SK-N-SH treated with all-trans-retinoic acid at 6 μM for 48 hours (cell line): Measurements from ENCODE around the gene CYP1A2.

Source experiments
- BACH2 ChIP-seq: fragments of 250-450 bp; sonication (Bioruptor Pico); IDR thresholded peaks from 2 replicates; pipeline ENCODE4 v1.9.0; 2021; ENCODE audit warnings: mild to moderate bottlenecking, borderline replicate concordance
- PATZ1 ChIP-seq: fragments of 250-450 bp; sonication (Bioruptor Pico); IDR thresholded peaks from 2 replicates; pipeline ENCODE4 v1.8.0; 2020; ENCODE audit warnings: mild to moderate bottlenecking, moderate library complexity, borderline replicate concordance
- TOX ChIP-seq: fragments of 250-450 bp; sonication (Bioruptor Pico); IDR thresholded peaks from 2 replicates; pipeline ENCODE4 v1.8.0; 2021; ENCODE audit warnings: mild to moderate bottlenecking, moderate library complexity, borderline replicate concordance

GRCh38 chr15:74790080-74790916 is 41.7 kb downstream of the CYP1A2 start:
- TF ChIP-seq PATZ1 (CRISPR knock-in tag) (no peak), BACH2 (CRISPR knock-in tag) (no peak), TOX (CRISPR knock-in tag) (no peak)
